Panc1 (cell line): Measurements from ENCODE around the gene NNT.
A peak's percentile ranks its signal among the peaks of the same experiment; 100 is the strongest.

Experiments
- POLR2AphosphoS5 ChIP-seq: IDR thresholded peaks from 2 replicates; pipeline ENCODE4 v1.6.1; 2012; ENCODE audit warnings: mild to moderate bottlenecking, low read depth, low read length, moderate library complexity
- TF ChIP-seq, protein P1 (sequence below): fragments of 450-650 bp; IDR thresholded peaks from 2 replicates; pipeline ENCODE4 v1.5.1; 2017; ENCODE audit warnings: mild to moderate bottlenecking

DNA sequence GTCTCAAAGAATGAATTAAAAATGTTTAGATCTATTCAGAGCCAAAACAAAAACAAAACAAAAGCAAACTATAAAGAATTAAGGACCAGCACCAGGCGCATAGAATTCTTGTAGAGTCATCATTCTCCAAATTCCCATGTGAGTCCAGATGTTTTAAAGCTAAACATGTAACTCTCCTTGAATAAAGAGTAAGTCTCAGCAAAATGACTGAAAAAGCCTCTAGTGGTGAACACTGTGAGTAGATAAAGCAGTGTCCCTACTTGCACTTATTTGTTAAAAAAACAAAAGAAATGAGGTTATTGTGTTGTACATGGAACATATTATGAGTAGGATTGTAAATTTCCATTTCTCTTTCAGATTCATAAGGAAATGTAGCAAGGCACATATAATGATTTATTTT lies 44.0 kb downstream of the NNT start:
- TF ChIP-seq, protein P1, sequence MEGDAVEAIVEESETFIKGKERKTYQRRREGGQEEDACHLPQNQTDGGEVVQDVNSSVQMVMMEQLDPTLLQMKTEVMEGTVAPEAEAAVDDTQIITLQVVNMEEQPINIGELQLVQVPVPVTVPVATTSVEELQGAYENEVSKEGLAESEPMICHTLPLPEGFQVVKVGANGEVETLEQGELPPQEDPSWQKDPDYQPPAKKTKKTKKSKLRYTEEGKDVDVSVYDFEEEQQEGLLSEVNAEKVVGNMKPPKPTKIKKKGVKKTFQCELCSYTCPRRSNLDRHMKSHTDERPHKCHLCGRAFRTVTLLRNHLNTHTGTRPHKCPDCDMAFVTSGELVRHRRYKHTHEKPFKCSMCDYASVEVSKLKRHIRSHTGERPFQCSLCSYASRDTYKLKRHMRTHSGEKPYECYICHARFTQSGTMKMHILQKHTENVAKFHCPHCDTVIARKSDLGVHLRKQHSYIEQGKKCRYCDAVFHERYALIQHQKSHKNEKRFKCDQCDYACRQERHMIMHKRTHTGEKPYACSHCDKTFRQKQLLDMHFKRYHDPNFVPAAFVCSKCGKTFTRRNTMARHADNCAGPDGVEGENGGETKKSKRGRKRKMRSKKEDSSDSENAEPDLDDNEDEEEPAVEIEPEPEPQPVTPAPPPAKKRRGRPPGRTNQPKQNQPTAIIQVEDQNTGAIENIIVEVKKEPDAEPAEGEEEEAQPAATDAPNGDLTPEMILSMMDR, result peak; percentile 5; the same call in 1 of the 2 replicates
- no peak for TF ChIP-seq POLR2AphosphoS5
